ENCODE data around the gene TMEM248. TPM values are rescaled to one million over a fixed set of nuclear protein-coding genes. Genes with fewer than 3 reads are reported as not detected.

TMEM248 gene
- total RNA-seq, 1 experiment from 2014 or later, result 60.4 TPM

- Mint-ChIP-seq H3K27ac (no peak overlapping the region), H3K9me3 (no peaks in the 10 kb centered on the region), H3K4me1 (peaks cover 9% of the 10 kb centered on the region), H3K4me3 (no peak overlapping the region), H3K27me3 (ENCODE audit: low read depth) (no peaks in the 10 kb centered on the region), H3K36me3 (peaks cover 41% of the 10 kb centered on the region)
- DNase-seq (ENCODE audit: low spot score), result no peak
- TF ChIP-seq, protein P1, sequence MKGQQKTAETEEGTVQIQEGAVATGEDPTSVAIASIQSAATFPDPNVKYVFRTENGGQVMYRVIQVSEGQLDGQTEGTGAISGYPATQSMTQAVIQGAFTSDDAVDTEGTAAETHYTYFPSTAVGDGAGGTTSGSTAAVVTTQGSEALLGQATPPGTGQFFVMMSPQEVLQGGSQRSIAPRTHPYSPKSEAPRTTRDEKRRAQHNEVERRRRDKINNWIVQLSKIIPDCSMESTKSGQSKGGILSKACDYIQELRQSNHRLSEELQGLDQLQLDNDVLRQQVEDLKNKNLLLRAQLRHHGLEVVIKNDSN (CRISPR knock-in tag; IDR thresholded peaks at IDR 0.05), result no peak
- no peak for TF ChIP-seq CBFB (CRISPR knock-in tag; IDR thresholded peaks at IDR 0.05; ENCODE audit: low read depth)
- TF ChIP-seq NFATC4 (CRISPR knock-in tag; IDR thresholded peaks at IDR 0.05), result no peak
- ATAC-seq, result no peak
- POLR2A ChIA-PET, result interaction anchor here (0.7 kb wide), 1 partner anchor 67 kb away, joined by 10 read pairs; no protein-coding TSS in a partner anchor
- CTCF ChIA-PET, result interaction anchor here (0.6 kb wide), 1 partner anchor 37 kb away, joined by 4 read pairs; no protein-coding TSS in a partner anchor
Observed at GRCh38 chr7:67006965-67007364, 85.9 kb downstream of the TMEM248 start.

Other genes with a start within 250 kb of the TMEM248 start
- 17.1 to 18.1 TPM (median 17.6 TPM) in 3 replicates for gene RABGEF1, start 180.5 kb upstream of the TMEM248 start, total RNA-seq (2021)
- 22.9 to 25.5 TPM (median 24.5 TPM) in 3 replicates for gene SBDS, start 74.4 kb downstream of the TMEM248 start, total RNA-seq (2021)
- 14.9 to 15.8 TPM (median 15.3 TPM) in 3 replicates for gene TYW1, start 75.6 kb downstream of the TMEM248 start, total RNA-seq (2021)